HG03378 (cell line): ENCODE results near the gene C3orf18.
A peak's percentile ranks its signal among the peaks of the same experiment; 100 is the strongest.

Experiments
- ATAC-seq: cut with Tn5 transposase; IDR thresholded peaks from one replicate; pipeline ENCODE4 v1.9.1; 2021; ENCODE audit warnings: mild to moderate bottlenecking, moderate library complexity; ENCODE audit not compliant: unreplicated experiment

C3orf18 gene

GRCh38 chr3:50567386-50568167, at the start of gene C3orf18:
Gene C3orf18 (minus strand): TSS chr3:50567747. CDS start chr3:50565699, 2,048 bp downstream.
- peak; percentile 74 for ATAC-seq

DNA sequence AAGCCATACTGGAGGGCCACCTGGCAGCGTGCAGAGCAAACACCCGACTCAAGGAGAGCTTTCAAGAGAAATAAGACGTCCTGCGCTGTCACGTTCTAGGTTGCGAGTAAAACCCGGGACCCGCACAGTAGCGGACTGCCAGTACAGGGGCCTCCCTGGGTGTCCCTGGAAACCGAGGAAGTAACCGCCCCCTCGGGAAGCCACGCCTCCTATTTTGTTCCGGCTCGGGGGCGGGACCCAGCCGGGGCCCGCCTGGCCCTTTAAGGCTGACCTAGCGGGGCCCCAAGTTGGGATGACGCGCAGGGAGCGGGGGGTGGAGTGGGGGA, 49.2 kb upstream of the C3orf18 start:
- ATAC-seq, result no peak

GRCh38 chr3:50616003-50616769, 48.6 kb upstream of the C3orf18 start:
- peak; percentile 33 for ATAC-seq

GRCh38 chr3:50615190-50615589, 47.6 kb upstream of the C3orf18 start:
- ATAC-seq, result no peak

- no peak for ATAC-seq
These were observed 45.7 kb upstream of the C3orf18 start for GRCh38 chr3:50612970-50613846.

GRCh38 chr3:50612234-50612882, 44.8 kb upstream of the C3orf18 start:
- ATAC-seq, result no peak

DNA sequence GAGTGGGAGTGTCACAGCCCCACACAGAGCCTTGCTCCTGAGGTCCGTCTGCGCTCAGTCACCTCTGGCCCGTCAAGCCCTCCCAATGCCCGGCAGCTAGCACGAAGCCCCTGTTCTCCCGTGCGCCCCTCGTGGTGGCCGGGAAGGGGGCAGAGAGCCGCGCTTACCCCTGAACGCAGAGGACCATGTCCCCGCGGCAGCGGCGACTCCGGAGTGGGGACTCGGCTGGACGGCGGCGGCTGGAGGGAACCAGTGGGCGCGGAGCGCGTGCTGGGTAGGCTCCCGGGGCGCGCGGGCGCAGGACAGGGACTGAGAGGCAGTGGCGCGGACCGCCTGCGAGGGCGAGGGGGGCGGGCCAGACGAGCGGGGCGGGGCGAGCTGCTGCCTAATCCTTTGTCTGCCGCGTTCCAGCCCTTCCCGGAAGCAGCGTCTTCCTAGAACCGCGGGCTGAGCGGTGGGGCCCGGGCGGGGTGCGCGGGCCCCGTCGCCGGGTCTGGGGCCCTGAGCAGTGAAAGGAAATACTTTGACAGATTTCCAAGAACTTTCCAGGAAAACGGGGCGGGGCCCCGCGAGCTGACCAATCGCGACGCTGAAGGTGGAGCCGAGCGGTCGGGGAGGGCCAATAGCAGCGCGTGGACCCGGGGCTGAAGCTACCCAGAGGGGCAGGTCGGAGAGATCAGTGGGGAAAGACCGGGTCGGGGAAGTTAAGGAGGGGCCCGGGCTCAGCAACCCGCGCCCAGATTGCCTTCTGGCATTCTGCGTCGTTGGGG, 44.1 kb upstream of the C3orf18 start, which contains the start of gene CISH:
Gene CISH, minus strand, starts transcription at position 311 of the 770 bp plus-strand sequence. Its CDS starts 124 bp downstream, at position 187.
- ATAC-seq, result peak; percentile 59

GRCh38 chr3:50610992-50611463, 43.5 kb upstream of the C3orf18 start:
- ATAC-seq, result no peak

DNA sequence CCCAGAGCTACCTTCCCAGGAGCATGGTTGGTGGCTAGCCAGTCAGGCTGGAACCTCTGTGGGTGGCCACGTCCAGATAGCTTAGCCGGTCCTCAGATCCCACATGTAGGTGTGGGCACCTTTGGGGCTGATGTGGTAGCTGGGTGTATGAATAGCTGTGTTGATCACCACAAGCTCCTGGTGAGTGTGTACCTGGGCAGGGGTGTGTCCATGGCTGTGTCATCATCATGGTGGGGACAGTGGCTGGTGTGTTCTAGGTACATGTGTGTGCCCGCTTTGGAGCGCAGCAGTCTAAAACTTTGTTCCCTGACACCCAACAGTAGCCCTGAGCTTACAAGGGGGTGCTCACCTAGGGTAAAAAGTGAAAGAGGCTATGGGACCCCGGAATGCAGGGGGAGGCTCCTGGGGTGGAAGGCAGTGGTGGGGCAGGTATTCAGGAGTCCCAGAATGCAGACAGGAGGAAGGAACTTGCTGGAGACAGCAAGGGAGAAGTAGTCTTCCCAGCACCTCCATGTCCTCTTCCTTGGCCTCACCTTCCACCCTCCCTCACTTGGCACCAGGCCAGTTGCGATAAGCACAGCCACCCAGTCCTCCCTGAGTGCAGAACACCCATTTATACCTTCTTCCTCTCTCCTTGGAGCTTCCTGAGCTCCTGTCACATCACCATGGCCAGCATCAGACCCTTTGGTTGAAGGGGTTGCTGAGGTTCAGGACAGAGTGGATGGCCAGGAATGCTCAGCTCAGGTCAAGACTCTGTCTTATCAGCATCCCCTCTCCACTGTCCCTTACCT, 42.8 kb upstream of the C3orf18 start:
- ATAC-seq, result no peak

GRCh38 chr3:50609763-50610085, 42.2 kb upstream of the C3orf18 start:
- no peak for ATAC-seq

GRCh38 chr3:50609071-50609762, 41.7 kb upstream of the C3orf18 start:
- ATAC-seq, result no peak

DNA sequence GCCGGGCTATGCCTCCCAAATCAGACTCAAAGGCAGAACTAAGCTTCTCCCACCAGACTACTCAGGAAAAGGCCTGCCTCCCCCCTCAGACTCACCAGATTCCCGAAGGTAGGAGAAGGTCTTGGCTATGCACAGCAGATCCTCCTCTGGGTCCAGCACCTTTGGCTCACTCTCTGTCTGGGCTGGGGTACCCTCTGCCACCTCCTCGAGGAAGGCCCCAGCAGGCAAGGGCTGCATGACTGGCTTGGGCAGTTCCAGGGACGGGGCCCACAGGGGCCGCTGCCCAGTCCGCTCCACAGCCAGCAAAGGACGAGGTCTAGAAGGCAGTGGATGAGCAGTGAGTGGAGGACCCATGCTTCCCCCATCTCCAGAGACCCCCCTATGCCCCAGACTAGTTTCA, 40.7 kb upstream of the C3orf18 start:
- no peak for ATAC-seq

- no peak for ATAC-seq
These were observed 39.9 kb upstream of the C3orf18 start for GRCh38 chr3:50607271-50608091.

- ATAC-seq, result no peak
These were observed 39.0 kb upstream of the C3orf18 start for GRCh38 chr3:50606596-50606995.

- ATAC-seq, result no peak
These were observed 38.4 kb upstream of the C3orf18 start for GRCh38 chr3:50605901-50606326.

DNA sequence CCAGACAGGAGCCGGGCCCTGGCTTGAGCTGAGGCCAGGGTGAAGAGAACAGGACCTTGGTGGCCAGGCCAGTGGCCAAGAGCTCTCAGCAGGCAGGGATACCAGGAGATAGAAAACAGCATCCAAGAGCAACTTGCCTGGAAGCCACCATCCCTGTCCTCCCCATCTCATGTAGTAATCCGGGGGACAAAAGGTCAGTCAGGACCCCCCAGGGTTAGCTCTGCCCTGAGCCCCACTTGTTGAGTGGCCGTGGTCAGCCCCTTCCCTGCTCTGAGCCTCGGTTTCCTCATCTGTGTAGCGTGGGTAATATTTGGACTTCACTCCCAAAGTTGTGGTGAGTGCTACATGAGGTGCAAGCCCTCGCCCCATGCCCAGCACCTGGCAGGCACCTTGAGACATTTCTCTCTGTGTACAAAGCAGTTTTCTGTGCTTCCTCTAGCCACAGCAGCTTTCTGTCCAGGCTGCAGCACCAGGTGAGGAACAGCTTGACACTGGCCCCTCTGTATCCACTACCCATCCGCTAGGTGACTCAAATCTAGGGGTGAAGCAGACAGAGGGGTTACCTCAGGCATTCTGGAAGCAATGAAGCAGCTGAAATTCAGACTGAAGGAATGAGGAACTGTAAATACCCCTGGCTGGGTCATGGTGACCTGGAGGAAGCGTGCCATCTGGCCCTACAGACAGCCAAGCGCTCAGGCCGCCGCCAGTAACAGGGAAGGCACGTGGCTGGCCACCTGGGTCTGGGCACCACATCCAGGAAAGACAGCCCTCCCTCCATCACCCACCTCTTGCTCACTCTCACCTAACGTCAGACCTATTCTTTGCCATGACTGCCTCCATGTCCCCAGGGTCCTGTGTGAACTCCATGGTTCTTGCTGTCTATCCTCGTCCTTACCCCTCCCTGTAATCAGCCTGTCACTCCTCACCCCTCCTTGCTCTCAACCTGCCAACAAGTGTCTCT, 37.4 kb upstream of the C3orf18 start:
- no peak for ATAC-seq
